ENCODE measurements around the gene EHMT1.

Gene EHMT1

DNA sequence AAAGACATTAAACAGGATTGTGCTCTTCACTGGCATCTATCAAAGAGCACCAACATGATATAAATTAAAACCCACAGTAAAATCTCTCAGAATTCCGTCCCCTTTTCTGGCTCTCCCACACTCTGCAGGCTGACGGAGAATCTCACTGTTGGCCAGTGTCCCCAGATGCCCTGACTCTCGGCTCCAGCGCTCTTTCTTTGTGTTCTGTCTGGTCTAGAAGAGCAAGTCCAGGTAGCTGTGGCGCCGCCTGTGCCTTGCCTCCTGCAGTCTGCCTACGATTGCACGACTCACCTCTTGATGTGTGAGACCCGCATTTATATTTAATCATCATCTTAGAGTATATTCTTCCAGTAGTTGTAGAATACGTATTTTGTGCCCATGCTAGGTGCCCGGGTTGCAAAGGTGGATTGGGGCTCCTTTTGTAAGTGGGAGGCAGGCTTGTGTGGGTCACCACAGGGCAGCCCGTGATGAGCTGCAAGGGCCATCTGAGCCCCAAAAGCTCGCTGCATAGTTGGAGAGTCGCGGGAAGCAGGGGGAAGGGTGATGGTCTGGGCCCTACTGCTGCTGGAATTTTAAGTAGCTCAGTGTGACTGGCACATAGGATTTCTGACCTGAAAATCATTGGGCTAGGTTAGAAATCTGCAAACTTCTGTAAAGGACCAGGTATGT, 55.6 kb downstream of the EHMT1 start:
- Histone ChIP-seq H3K4me2 (ENCODE audit: low read length) (no peak overlapping the region), H3K27me3 (ENCODE audit: insufficient read depth, low read length, poor library complexity) (no peaks in the 10 kb centered on the region), H3K27ac (ENCODE audit: low read depth, low read length) (peak overlapping the region; percentile 16), H3K79me1 (ENCODE audit: low read length) (peaks cover 25% of the 10 kb centered on the region), H2BK15ac (replicated peaks; ENCODE audit: low read depth) (no peak overlapping the region), H3K4me3 (ENCODE audit: low read length) (no peak overlapping the region), H3K79me2 (ENCODE audit: control insufficient read depth, insufficient read depth, low read length) (peaks cover 55% of the 10 kb centered on the region), H4K8ac (ENCODE audit: low read depth, low read length) (no peak overlapping the region), H3K4ac (ENCODE audit: low read depth, low read length) (no peak overlapping the region), H4K5ac (ENCODE audit: low read length) (no peak overlapping the region), H3K23ac (ENCODE audit: low read length) (no peak overlapping the region), H3K36me3 (ENCODE audit: control insufficient read depth, insufficient read depth, low read length) (no peaks in the 10 kb centered on the region), H3K9ac (ENCODE audit: low read length) (peak overlapping the region; percentile 41), H3K18ac (ENCODE audit: low read length) (no peak overlapping the region), H3K56ac (ENCODE audit: low read length) (peak overlapping the region; percentile 45), H2BK5ac (ENCODE audit: low read length) (no peak overlapping the region), H2AK5ac (ENCODE audit: low read length) (no peak overlapping the region), H3K4me1 (ENCODE audit: control insufficient read depth, low read depth, low read length) (peaks cover 17% of the 10 kb centered on the region), H2BK120ac (ENCODE audit: low read depth, low read length) (no peak overlapping the region)
- no CpG with 5 or more reads among the region's 15 CpGs for WGBS (ENCODE audit: extremely low coverage, insufficient coverage, low lambda C conversion rate)
- peak; percentile 67 for DNase-seq

DNA sequence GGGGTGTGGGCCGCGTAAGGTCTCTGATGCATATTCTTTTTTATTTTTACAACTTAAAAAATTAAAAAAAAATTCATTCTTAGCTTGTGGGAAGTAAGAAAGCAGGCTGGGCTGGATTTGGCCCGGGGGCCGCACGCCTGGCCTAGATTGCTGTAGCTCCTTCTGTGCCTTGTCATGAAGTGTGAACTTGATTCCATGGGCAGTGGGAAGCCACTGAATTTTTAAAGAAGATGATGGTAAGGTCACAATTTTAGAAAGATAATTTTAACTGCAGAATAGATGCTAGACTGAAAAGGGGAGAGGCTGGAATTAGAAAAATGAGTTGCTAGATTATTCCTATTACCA, 56.1 kb downstream of the EHMT1 start:
- no peak overlapping the region for H2BK120ac ChIP-seq (ENCODE audit: low read depth, low read length)
- no peak overlapping the region for H3K27ac ChIP-seq (ENCODE audit: low read depth, low read length)
- peak overlapping the region; percentile 45 for H3K56ac ChIP-seq (ENCODE audit: low read length)

DNA sequence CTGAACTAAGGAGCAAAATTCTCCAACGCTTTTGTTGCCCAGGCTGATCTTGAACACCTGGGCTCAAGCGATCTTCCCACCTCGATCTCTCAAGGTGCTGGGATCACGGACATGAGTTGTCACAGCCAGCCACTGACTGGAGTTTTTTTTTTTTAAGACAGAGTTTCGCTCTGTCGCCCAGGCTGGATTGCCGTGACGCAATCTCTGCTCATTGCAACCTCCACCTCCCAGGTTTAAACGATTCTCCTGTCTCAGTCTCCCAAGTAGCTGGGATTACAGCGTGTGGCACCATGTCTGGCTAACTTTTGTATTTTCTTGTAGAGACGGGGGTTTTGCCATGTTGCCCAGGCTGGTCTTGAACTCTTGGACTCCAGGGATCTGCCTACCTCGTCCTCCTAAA, 58.2 kb downstream of the EHMT1 start:
- peaks cover 57% of the 10 kb centered on the region for H3K79me2 ChIP-seq (ENCODE audit: control insufficient read depth, insufficient read depth, low read length)
- no peak overlapping the region for H3K9ac ChIP-seq (ENCODE audit: low read length)
- H4K5ac ChIP-seq (ENCODE audit: low read length), result no peak overlapping the region
- H2BK15ac ChIP-seq (replicated peaks; ENCODE audit: low read depth), result no peak overlapping the region
- H3K4ac ChIP-seq (ENCODE audit: low read depth, low read length), result no peak overlapping the region
- no peak overlapping the region for H3K56ac ChIP-seq (ENCODE audit: low read length)
- no peak overlapping the region for H3K27ac ChIP-seq (ENCODE audit: low read depth, low read length)
- no peaks in the 10 kb centered on the region for H3K36me3 ChIP-seq (ENCODE audit: control insufficient read depth, insufficient read depth, low read length)
- H3K4me2 ChIP-seq (ENCODE audit: low read length), result no peak overlapping the region
- H2AK5ac ChIP-seq (ENCODE audit: low read length), result no peak overlapping the region
- peaks cover 26% of the 10 kb centered on the region for H3K79me1 ChIP-seq (ENCODE audit: low read length)
- H2BK120ac ChIP-seq (ENCODE audit: low read depth, low read length), result no peak overlapping the region
- H3K23ac ChIP-seq (ENCODE audit: low read length), result no peak overlapping the region
- no peak for DNase-seq
- no CpG with 5 or more reads among the region's 12 CpGs for WGBS (ENCODE audit: extremely low coverage, insufficient coverage, low lambda C conversion rate)
- no peak overlapping the region for H4K8ac ChIP-seq (ENCODE audit: low read depth, low read length)
- H2BK5ac ChIP-seq (ENCODE audit: low read length), result no peak overlapping the region
- peaks cover 18% of the 10 kb centered on the region for H3K4me1 ChIP-seq (ENCODE audit: control insufficient read depth, low read depth, low read length)
- no peak overlapping the region for H3K4me3 ChIP-seq (ENCODE audit: low read length)
- no peak overlapping the region for H3K18ac ChIP-seq (ENCODE audit: low read length)
- H3K27me3 ChIP-seq (ENCODE audit: insufficient read depth, low read length, poor library complexity), result no peaks in the 10 kb centered on the region

More for the DNA sequence above, 56.1 kb downstream of the EHMT1 start:
- H3K18ac ChIP-seq (ENCODE audit: low read length), result no peak overlapping the region
- H3K27me3 ChIP-seq (ENCODE audit: insufficient read depth, low read length, poor library complexity), result no peaks in the 10 kb centered on the region
- no peak overlapping the region for H2BK5ac ChIP-seq (ENCODE audit: low read length)
- no peak overlapping the region for H3K4me3 ChIP-seq (ENCODE audit: low read length)
- peaks cover 58% of the 10 kb centered on the region for H3K79me2 ChIP-seq (ENCODE audit: control insufficient read depth, insufficient read depth, low read length)
- DNase-seq, result no peak
- no peak overlapping the region for H3K4ac ChIP-seq (ENCODE audit: low read depth, low read length)
- H3K9ac ChIP-seq (ENCODE audit: low read length), result peak overlapping the region; percentile 28
- H3K36me3 ChIP-seq (ENCODE audit: control insufficient read depth, insufficient read depth, low read length), result no peaks in the 10 kb centered on the region
- no peak overlapping the region for H2BK15ac ChIP-seq (replicated peaks; ENCODE audit: low read depth)
- no peak overlapping the region for H4K8ac ChIP-seq (ENCODE audit: low read depth, low read length)
- no peak overlapping the region for H2AK5ac ChIP-seq (ENCODE audit: low read length)
- H3K23ac ChIP-seq (ENCODE audit: low read length), result no peak overlapping the region
- no CpG with 5 or more reads among the region's 5 CpGs for WGBS (ENCODE audit: extremely low coverage, insufficient coverage, low lambda C conversion rate)
- no peak overlapping the region for H3K4me2 ChIP-seq (ENCODE audit: low read length)
- H4K5ac ChIP-seq (ENCODE audit: low read length), result no peak overlapping the region
- peaks cover 17% of the 10 kb centered on the region for H3K4me1 ChIP-seq (ENCODE audit: control insufficient read depth, low read depth, low read length)
- peaks cover 25% of the 10 kb centered on the region for H3K79me1 ChIP-seq (ENCODE audit: low read length)

DNA sequence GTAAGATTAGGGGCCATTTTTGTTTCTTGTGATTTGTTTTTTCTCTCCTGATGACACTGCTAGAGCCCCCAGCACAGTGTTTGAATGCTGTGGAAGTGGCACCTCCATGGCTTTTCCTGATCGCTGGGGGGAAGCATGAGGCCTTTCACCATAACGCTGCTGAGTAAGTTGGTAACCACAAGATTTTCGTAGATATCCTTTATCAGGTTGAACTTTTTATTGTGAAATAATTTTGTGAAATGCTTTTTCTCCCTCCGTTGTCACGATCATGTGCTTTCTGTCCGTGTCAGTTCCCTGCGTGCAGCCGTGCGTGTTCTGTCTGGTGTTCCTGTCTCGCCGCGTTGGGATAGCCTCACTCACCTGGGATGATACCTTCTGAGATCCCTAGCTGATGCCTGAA, 59.4 kb downstream of the EHMT1 start:
- Histone ChIP-seq H2BK15ac (replicated peaks; ENCODE audit: low read depth) (no peak overlapping the region), H3K23ac (ENCODE audit: low read length) (no peak overlapping the region), H4K8ac (ENCODE audit: low read depth, low read length) (no peak overlapping the region), H3K4me2 (ENCODE audit: low read length) (no peak overlapping the region), H3K79me1 (ENCODE audit: low read length) (peaks cover 28% of the 10 kb centered on the region), H3K79me2 (ENCODE audit: control insufficient read depth, insufficient read depth, low read length) (peaks cover 64% of the 10 kb centered on the region), H3K4me3 (ENCODE audit: low read length) (no peak overlapping the region), H2BK120ac (ENCODE audit: low read depth, low read length) (no peak overlapping the region), H3K36me3 (ENCODE audit: control insufficient read depth, insufficient read depth, low read length) (no peaks in the 10 kb centered on the region), H3K4me1 (ENCODE audit: control insufficient read depth, low read depth, low read length) (peaks cover 18% of the 10 kb centered on the region), H4K5ac (ENCODE audit: low read length) (no peak overlapping the region), H3K27me3 (ENCODE audit: insufficient read depth, low read length, poor library complexity) (no peaks in the 10 kb centered on the region), H2AK5ac (ENCODE audit: low read length) (no peak overlapping the region), H3K56ac (ENCODE audit: low read length) (no peak overlapping the region), H3K18ac (ENCODE audit: low read length) (no peak overlapping the region), H3K27ac (ENCODE audit: low read depth, low read length) (no peak overlapping the region), H3K4ac (ENCODE audit: low read depth, low read length) (no peak overlapping the region), H3K9ac (ENCODE audit: low read length) (no peak overlapping the region), H2BK5ac (ENCODE audit: low read length) (no peak overlapping the region)
- WGBS (ENCODE audit: extremely low coverage, insufficient coverage, low lambda C conversion rate), result no CpG with 5 or more reads among the region's 12 CpGs
- no peak for DNase-seq

- Histone ChIP-seq H3K4ac (ENCODE audit: low read depth, low read length) (no peak overlapping the region), H3K79me1 (ENCODE audit: low read length) (peaks cover 21% of the 10 kb centered on the region), H3K36me3 (ENCODE audit: control insufficient read depth, insufficient read depth, low read length) (no peaks in the 10 kb centered on the region), H2BK5ac (ENCODE audit: low read length) (no peak overlapping the region), H2AK5ac (ENCODE audit: low read length) (no peak overlapping the region), H3K23ac (ENCODE audit: low read length) (no peak overlapping the region), H3K18ac (ENCODE audit: low read length) (no peak overlapping the region), H4K5ac (ENCODE audit: low read length) (no peak overlapping the region), H3K4me1 (ENCODE audit: control insufficient read depth, low read depth, low read length) (peaks cover 13% of the 10 kb centered on the region), H3K27me3 (ENCODE audit: insufficient read depth, low read length, poor library complexity) (no peaks in the 10 kb centered on the region), H3K56ac (ENCODE audit: low read length) (peak overlapping the region; percentile 25), H2BK15ac (replicated peaks; ENCODE audit: low read depth) (no peak overlapping the region), H3K4me3 (ENCODE audit: low read length) (no peak overlapping the region), H4K8ac (ENCODE audit: low read depth, low read length) (no peak overlapping the region), H3K9ac (ENCODE audit: low read length) (no peak overlapping the region), H2BK120ac (ENCODE audit: low read depth, low read length) (no peak overlapping the region), H3K79me2 (ENCODE audit: control insufficient read depth, insufficient read depth, low read length) (peaks cover 62% of the 10 kb centered on the region), H3K4me2 (ENCODE audit: low read length) (no peak overlapping the region), H3K27ac (ENCODE audit: low read depth, low read length) (no peak overlapping the region)
- DNase-seq, result peak; percentile 53
- no CpG with 5 or more reads among the region's 6 CpGs for WGBS (ENCODE audit: extremely low coverage, insufficient coverage, low lambda C conversion rate)
These were observed 60.4 kb downstream of the EHMT1 start for GRCh38 chr9:137679249-137679648.

DNA sequence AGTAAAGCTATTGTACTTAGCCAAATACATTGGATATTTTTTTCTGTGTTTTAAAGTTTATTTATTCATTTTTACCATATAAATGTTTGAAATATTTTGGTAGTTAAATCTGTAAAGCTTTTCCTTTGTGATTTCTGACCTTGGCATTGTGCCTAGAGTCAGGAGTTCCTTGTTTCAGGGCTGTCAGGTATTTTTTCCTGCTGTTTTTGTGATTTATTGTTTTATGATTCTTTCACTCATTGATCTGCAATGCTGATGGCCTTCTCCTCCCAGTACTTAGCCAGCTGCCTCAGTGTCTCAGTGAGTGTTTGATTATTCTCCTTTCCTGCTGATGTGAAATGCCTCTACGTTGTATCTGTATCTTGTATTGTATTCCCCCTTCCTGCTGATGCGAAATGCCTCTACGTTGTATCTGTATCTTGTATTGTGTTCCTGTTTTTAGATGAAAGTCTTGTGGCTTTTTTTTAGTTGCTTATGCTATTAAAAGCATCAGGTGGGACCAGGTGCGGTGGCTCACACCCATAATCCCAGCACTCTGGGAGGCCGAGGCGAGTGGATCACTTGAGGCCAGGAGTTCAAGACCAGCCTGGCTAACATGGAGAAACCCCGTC, 61.0 kb downstream of the EHMT1 start:
- H3K4me1 ChIP-seq (ENCODE audit: control insufficient read depth, low read depth, low read length), result peaks cover 9% of the 10 kb centered on the region
- peaks cover 20% of the 10 kb centered on the region for H3K79me1 ChIP-seq (ENCODE audit: low read length)
- no peaks in the 10 kb centered on the region for H3K36me3 ChIP-seq (ENCODE audit: control insufficient read depth, insufficient read depth, low read length)
- H3K27me3 ChIP-seq (ENCODE audit: insufficient read depth, low read length, poor library complexity), result no peaks in the 10 kb centered on the region
- H3K4me2 ChIP-seq (ENCODE audit: low read length), result no peak overlapping the region
- H2BK120ac ChIP-seq (ENCODE audit: low read depth, low read length), result no peak overlapping the region
- no peak overlapping the region for H3K56ac ChIP-seq (ENCODE audit: low read length)
- no peak overlapping the region for H3K9ac ChIP-seq (ENCODE audit: low read length)
- H3K18ac ChIP-seq (ENCODE audit: low read length), result no peak overlapping the region
- H3K4me3 ChIP-seq (ENCODE audit: low read length), result no peak overlapping the region
- no peak overlapping the region for H2AK5ac ChIP-seq (ENCODE audit: low read length)
- H3K79me2 ChIP-seq (ENCODE audit: control insufficient read depth, insufficient read depth, low read length), result peaks cover 60% of the 10 kb centered on the region
- DNase-seq, result no peak
- H4K5ac ChIP-seq (ENCODE audit: low read length), result no peak overlapping the region
- H2BK5ac ChIP-seq (ENCODE audit: low read length), result no peak overlapping the region
- no peak overlapping the region for H3K27ac ChIP-seq (ENCODE audit: low read depth, low read length)
- H4K8ac ChIP-seq (ENCODE audit: low read depth, low read length), result no peak overlapping the region
- H2BK15ac ChIP-seq (replicated peaks; ENCODE audit: low read depth), result no peak overlapping the region
- H3K4ac ChIP-seq (ENCODE audit: low read depth, low read length), result no peak overlapping the region
- WGBS (ENCODE audit: extremely low coverage, insufficient coverage, low lambda C conversion rate), result no CpG with 5 or more reads among the region's 7 CpGs
- H3K23ac ChIP-seq (ENCODE audit: low read length), result no peak overlapping the region

Measured in mesendoderm (in vitro differentiated cells).